Esophagus squamous epithelium (tissue), 5 donors: ENCODE measurements around the gene NEK1. TPM values are rescaled to one million over a fixed set of nuclear protein-coding genes. Genes with fewer than 3 reads are reported as not detected.
A peak's percentile ranks its signal among the peaks of the same experiment; 100 is the strongest.
"Not testable (repeated sequence)": the region's sequence is repeated elsewhere in the genome, so short reads cannot be mapped to it uniquely, and the experiment has no call there.

Experiments used
- DNase-seq: peaks from one replicate; lab custom pipeline; 2025; lab: John Stamatoyannopoulos, UW
- H3K27ac ChIP-seq, 4 donors: fragments of 200-600 bp; sonication (generic); one replicate each; pipeline ENCODE4 v1.5.1; 2016 to 2019; ENCODE audit warnings: mild to moderate bottlenecking in 1 of 4
- H3K27me3 ChIP-seq, 4 donors: fragments of 200-600 bp; sonication (generic); 1 replicate in 3 of 4; 2 replicates in 1 of 4; pipeline versions ENCODE4 v1.5.1 to v1.6.0; 2017 to 2021; ENCODE audit warnings: antibody characterized with exemption in 1 of 4
- H3K36me3 ChIP-seq, 3 donors: fragments of 200-600 bp; sonication (generic); one replicate each; pipeline ENCODE4 v1.5.1; 2016 to 2019
- H3K4me1 ChIP-seq, 3 donors: fragments of 200-600 bp; sonication (generic); one replicate each; pipeline ENCODE4 v1.5.1; 2017 to 2019
- H3K4me3 ChIP-seq, 4 donors: fragments of 200-600 bp; sonication (generic); 1 replicate in 3 of 4; 2 replicates in 1 of 4; pipeline ENCODE4 v1.5.1; 2016 to 2019; ENCODE audit warnings: mild to moderate bottlenecking in 2 of 4, moderate library complexity in 1 of 4
- H3K9me3 ChIP-seq, 3 donors: fragments of 200-600 bp; sonication (generic); one replicate each; pipeline ENCODE4 v1.5.1; 2016 to 2019
- CTCF ChIP-seq, 6 experiments: fragments of 450-650 bp in 4 of 6; fragments of 200-600 bp in 2 of 6; sonication (generic) in 2 of 6; IDR thresholded peaks; one replicate each; pipeline ENCODE4 v1.5.1; 2016 to 2019; ENCODE audit warnings: antibody characterized with exemption in 6 of 6, mild to moderate bottlenecking in 4 of 6, moderate library complexity in 4 of 6
- POLR2A ChIP-seq, 4 donors: fragments of 450-650 bp; IDR thresholded peaks; one replicate each; pipeline ENCODE4 v1.6.1; 2017; ENCODE audit warnings: antibody characterized with exemption in 4 of 4, mild to moderate bottlenecking in 4 of 4, moderate library complexity in 3 of 4
- WGBS, 2 donors: methylation state at CpG; one replicate each; pipeline ENCODE4 v1.1.5; 2018; 5-methylcytosine and 5-hydroxymethylcytosine counted together
- intact Hi-C: fragments of 100-400 bp; cut with DNase I; formaldehyde crosslinking; loops from one replicate; pipeline ENCODE4 v1.15.0; 2022
- total RNA-seq, 4 donors: library from RNA; depleted of rRNA; stranded (reverse); fragments of >200 nt; gene quantifications; one replicate each; pipeline ENCODE4 v1.1.0, GENCODE V29; 2016
- donor health status: DM: yes; HTN: yes; CAD: no.

NEK1 gene
- total RNA-seq, 4 donors from 2014 or later: 3.8 to 12.0 (median 7.5) TPM

GRCh38 chr4:169582706-169583105 is 29.7 kb downstream of the NEK1 start:
- DNase-seq: no peak
- peaks cover 0 to 59% (median 5%) of the 10 kb centered on the region in 3 donors for H3K36me3 ChIP-seq
- no peak overlapping the region for H3K4me3 ChIP-seq
- no peaks in the 10 kb centered on the region for H3K27me3 ChIP-seq
- 92 to 98% methylated on average over 3 of the region's 3 CpGs for WGBS, 2 donors
- no peak for TF ChIP-seq CTCF (IDR thresholded peaks at IDR 0.05)
- TF ChIP-seq POLR2A (IDR thresholded peaks at IDR 0.05): no peak
- H3K27ac ChIP-seq: no peak overlapping the region
- intact Hi-C loops: no loop called here
- H3K9me3 ChIP-seq: no peaks in the 10 kb centered on the region
- no peaks in the 10 kb centered on the region for H3K4me1 ChIP-seq

- WGBS, 2 donors: 66 to 86% methylated on average over 2 of the region's 2 CpGs
- no peak for TF ChIP-seq CTCF (IDR thresholded peaks at IDR 0.05)
- TF ChIP-seq POLR2A (IDR thresholded peaks at IDR 0.05): no peak
- peaks cover 0 to 59% (median 5%) of the 10 kb centered on the region in 3 donors for H3K36me3 ChIP-seq
These were observed 30.2 kb downstream of the NEK1 start for GRCh38 chr4:169582203-169582602.

GRCh38 chr4:169573889-169574288 is 38.5 kb downstream of the NEK1 start:
- Histone ChIP-seq H3K9me3 (no peaks in the 10 kb centered on the region), H3K4me3 (no peak overlapping the region), H3K27me3 (no peaks in the 10 kb centered on the region), H3K27ac (no peak overlapping the region), H3K4me1 (peaks cover 0 to 10% (median 0%) of the 10 kb centered on the region in 3 donors), H3K36me3 (peaks cover 0 to 50% (median 0%) of the 10 kb centered on the region in 3 donors)
- intact Hi-C loops: no loop called here
- DNase-seq: no peak
- no peak for TF ChIP-seq POLR2A (IDR thresholded peaks at IDR 0.05)
- TF ChIP-seq CTCF (IDR thresholded peaks at IDR 0.05): no peak
- 100% methylated on average over 1 of the region's 1 CpG for WGBS, 2 donors

More at GRCh38 chr4:169582203-169582602, 30.2 kb downstream of the NEK1 start:
- no peak for DNase-seq
- no peaks in the 10 kb centered on the region for H3K9me3 ChIP-seq
- H3K27me3 ChIP-seq: no peaks in the 10 kb centered on the region
- H3K4me1 ChIP-seq: no peaks in the 10 kb centered on the region
- no peak overlapping the region for H3K4me3 ChIP-seq
- no peak overlapping the region for H3K27ac ChIP-seq
- intact Hi-C loops: no loop called here

- Histone ChIP-seq H3K27me3 (no peaks in the 10 kb centered on the region), H3K36me3 (peaks cover 0 to 41% (median 0%) of the 10 kb centered on the region in 3 donors), H3K9me3 (no peaks in the 10 kb centered on the region), H3K4me3 (no peak overlapping the region), H3K4me1 (peaks cover 0 to 10% (median 0%) of the 10 kb centered on the region in 3 donors), H3K27ac (peak overlapping the region in 3 of 4 donors; percentile 39 to 55 (median 54))
- no peak for TF ChIP-seq CTCF (IDR thresholded peaks at IDR 0.05)
- no peak for TF ChIP-seq POLR2A (IDR thresholded peaks at IDR 0.05)
- intact Hi-C loops: no loop called here
- WGBS, 2 donors: 43 to 55% methylated on average over 4 of the region's 4 CpGs
- DNase-seq: no peak
These were observed 40.9 kb downstream of the NEK1 start for GRCh38 chr4:169571435-169571834.

- H3K9me3 ChIP-seq, intact Hi-C loops, H3K27me3 ChIP-seq, H3K4me3 ChIP-seq, DNase-seq, H3K4me1 ChIP-seq: not testable (repeated sequence)
- H3K27ac ChIP-seq: peak overlapping the region in 3 of 4 donors; percentile 39 to 55 (median 54)
- peaks cover 0 to 37% (median 0%) of the 10 kb centered on the region in 3 donors for H3K36me3 ChIP-seq
- 86 to 100% methylated on average over 1 of the region's 3 CpGs for WGBS, 2 donors
These were observed 41.4 kb downstream of the NEK1 start for GRCh38 chr4:169571012-169571411.

- H3K27ac ChIP-seq, intact Hi-C loops, H3K4me3 ChIP-seq, H3K4me1 ChIP-seq, H3K9me3 ChIP-seq, DNase-seq, H3K27me3 ChIP-seq: not testable (repeated sequence)
- no CpG with 5 or more reads among the region's 26 CpGs for WGBS, 2 donors
- H3K36me3 ChIP-seq: peaks cover 0 to 30% (median 0%) of the 10 kb centered on the region in 3 donors
These were observed 42.1 kb downstream of the NEK1 start for GRCh38 chr4:169570266-169570665.

GRCh38 chr4:169569188-169569587 is 43.2 kb downstream of the NEK1 start:
- DNase-seq, intact Hi-C loops, H3K9me3 ChIP-seq, H3K4me3 ChIP-seq, H3K4me1 ChIP-seq, H3K27ac ChIP-seq, H3K27me3 ChIP-seq: not testable (repeated sequence)
- 93% methylated on average over 1 to 3 of the region's 3 CpGs for WGBS, 2 donors
- H3K36me3 ChIP-seq: peaks cover 0 to 19% (median 0%) of the 10 kb centered on the region in 3 donors
